Neural crest cell (in vitro differentiated cells): Measurements from ENCODE around the gene MAML3. TPM values are rescaled to one million over a fixed set of nuclear protein-coding genes. Genes with fewer than 3 reads are reported as not detected.

ENCODE experiments used
- DNase-seq: peaks from one replicate; pipeline ENCODE4 v3.0.0; 2021; ENCODE audit warnings: low read depth, mixed read lengths, low spot score
- H3K27ac Mint-ChIP-seq: one replicate; pipeline ENCODE4 v1.8.0; 2021; ENCODE audit warnings: mild to moderate bottlenecking, mixed read lengths; ENCODE audit not compliant: unreplicated experiment
- H3K27me3 Mint-ChIP-seq: 2 replicates; pipeline ENCODE4 v1.8.0; 2021; ENCODE audit warnings: low read depth, mild to moderate bottlenecking, mixed read lengths
- H3K36me3 Mint-ChIP-seq: 2 replicates; pipeline ENCODE4 v1.8.0; 2021; ENCODE audit warnings: low read depth, mild to moderate bottlenecking, mixed read lengths
- H3K4me1 Mint-ChIP-seq: 2 replicates; pipeline ENCODE4 v1.8.0; 2021; ENCODE audit warnings: mixed read lengths
- H3K4me3 Mint-ChIP-seq: one replicate; pipeline ENCODE4 v1.8.0; 2021; ENCODE audit warnings: mild to moderate bottlenecking, mixed read lengths
- H3K9me3 Mint-ChIP-seq: 2 replicates; pipeline ENCODE4 v1.8.0; 2021; ENCODE audit warnings: mixed read lengths
- CTCF ChIP-seq: fragments of 200-600 bp; sonication (generic); conservative IDR thresholded peaks from 2 replicates; pipeline ENCODE4 v1.5.0; 2021; ENCODE audit warnings: antibody characterized with exemption, mild to moderate bottlenecking
- total RNA-seq: library from RNA; stranded (reverse); gene quantifications from 2 replicates; pipeline ENCODE4 v1.2.1, GENCODE V29; 2021

Gene MAML3
- total RNA-seq, 1 donor from 2014 or later: 21.8 TPM

GRCh38 chr4:140151699-140152012 lies 2.3 kb downstream of the MAML3 start:
- no peak for TF ChIP-seq CTCF
- Mint-ChIP-seq H3K9me3 (no peaks in the 10 kb centered on the region), H3K4me3 (peak overlapping the region; percentile 100), H3K27me3 (peaks cover 2% of the 10 kb centered on the region), H3K4me1 (peaks cover 44% of the 10 kb centered on the region), H3K27ac (peak overlapping the region; percentile 27), H3K36me3 (no peaks in the 10 kb centered on the region)
- peak; percentile 69 for DNase-seq

DNA sequence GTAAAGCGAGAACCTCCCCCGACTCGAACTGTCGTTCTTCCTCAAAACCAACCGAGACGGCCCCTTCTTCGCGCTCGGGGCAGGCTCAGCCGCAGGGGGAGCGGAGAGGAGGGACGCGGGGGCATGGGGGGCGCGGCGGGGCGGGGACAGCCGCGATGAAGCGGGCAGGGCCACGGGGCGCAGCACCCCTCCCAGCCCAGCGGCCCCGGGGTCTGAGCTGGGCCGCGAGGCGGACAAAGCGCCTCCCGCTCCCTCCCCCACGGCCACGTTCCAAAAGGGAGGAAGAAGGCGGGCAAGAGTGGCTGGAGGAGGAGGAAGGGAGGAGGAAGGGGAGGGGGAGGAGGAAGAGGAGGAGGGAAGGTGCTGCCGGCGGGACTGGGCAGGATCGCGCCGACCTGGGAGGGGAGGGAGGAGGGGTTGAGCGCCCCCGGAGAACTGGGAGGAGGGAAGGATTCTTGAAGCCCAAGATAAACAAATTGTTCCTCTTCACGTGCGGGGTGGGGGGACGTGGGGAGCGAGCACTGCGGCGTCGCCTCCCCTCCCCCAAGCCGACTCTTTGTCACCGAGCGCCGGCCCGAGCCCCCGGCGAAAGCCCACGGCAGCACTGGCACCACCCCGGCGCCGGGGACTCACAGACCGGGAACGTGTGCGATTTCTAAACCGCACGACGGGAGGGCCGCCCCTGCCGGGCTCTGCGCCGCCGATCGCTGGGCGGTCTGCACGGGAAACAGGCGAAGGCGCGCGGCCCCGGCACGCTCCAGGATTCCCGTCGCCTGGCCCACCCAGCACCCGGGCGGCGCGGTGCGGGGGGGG lies 2.9 kb downstream of the MAML3 start:
- H3K36me3 Mint-ChIP-seq: no peaks in the 10 kb centered on the region
- H3K27me3 Mint-ChIP-seq: peaks cover 2% of the 10 kb centered on the region
- H3K4me1 Mint-ChIP-seq: peaks cover 41% of the 10 kb centered on the region
- peak; percentile 75 for DNase-seq
- no peaks in the 10 kb centered on the region for H3K9me3 Mint-ChIP-seq
- H3K27ac Mint-ChIP-seq: peak overlapping the region; percentile 97
- TF ChIP-seq CTCF: no peak
- peak overlapping the region; percentile 100 for H3K4me3 Mint-ChIP-seq

- Mint-ChIP-seq H3K4me3 (peak overlapping the region; percentile 99), H3K4me1 (peaks cover 41% of the 10 kb centered on the region), H3K9me3 (no peaks in the 10 kb centered on the region), H3K27ac (peak overlapping the region; percentile 97), H3K27me3 (peaks cover 2% of the 10 kb centered on the region), H3K36me3 (no peaks in the 10 kb centered on the region)
- no peak for DNase-seq
- no peak for TF ChIP-seq CTCF
These were observed 3.4 kb downstream of the MAML3 start for GRCh38 chr4:140150636-140150885.

DNA sequence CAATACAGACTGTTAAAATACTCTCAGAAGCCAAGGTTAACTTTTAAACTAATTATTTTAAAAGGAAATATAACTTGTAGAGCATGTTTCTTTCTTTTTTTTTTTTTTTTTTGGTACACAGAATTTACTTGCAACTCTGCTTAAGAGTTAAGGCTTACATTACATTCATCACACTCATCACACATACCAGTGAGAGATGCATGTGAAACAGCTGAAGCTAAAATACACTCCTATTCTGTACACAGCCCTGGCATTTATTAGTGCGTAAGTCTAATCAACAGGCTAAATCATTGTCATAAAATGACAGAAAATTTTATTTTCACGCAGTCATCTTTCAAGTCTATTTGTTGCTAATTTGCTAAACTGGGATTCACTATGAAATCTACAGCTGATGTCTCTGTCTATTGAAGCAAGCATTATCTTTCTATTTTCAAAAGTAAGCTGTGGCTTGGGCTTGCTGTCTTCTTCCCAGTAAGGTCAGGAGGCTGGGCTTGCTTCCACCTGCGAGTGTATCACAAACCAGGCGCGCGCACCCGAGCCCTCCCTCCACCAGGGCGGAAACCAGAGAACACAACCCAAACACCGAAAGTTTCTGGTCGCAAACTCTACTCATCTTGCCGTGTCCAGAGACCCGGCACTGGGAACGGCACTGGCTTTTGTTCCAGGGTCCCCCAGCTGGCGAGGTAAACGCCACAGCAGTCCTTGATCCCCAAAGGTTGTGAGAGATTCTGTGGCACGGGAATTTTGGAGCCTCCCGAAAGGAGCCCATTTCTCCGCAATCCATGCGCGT lies 3.9 kb downstream of the MAML3 start:
- TF ChIP-seq CTCF: peak; percentile 41
- Mint-ChIP-seq H3K27ac (peak overlapping the region; percentile 97), H3K4me3 (peak overlapping the region; percentile 99), H3K9me3 (no peaks in the 10 kb centered on the region), H3K36me3 (no peaks in the 10 kb centered on the region), H3K4me1 (peaks cover 44% of the 10 kb centered on the region), H3K27me3 (peaks cover 2% of the 10 kb centered on the region)
- DNase-seq: peak; percentile 36

DNA sequence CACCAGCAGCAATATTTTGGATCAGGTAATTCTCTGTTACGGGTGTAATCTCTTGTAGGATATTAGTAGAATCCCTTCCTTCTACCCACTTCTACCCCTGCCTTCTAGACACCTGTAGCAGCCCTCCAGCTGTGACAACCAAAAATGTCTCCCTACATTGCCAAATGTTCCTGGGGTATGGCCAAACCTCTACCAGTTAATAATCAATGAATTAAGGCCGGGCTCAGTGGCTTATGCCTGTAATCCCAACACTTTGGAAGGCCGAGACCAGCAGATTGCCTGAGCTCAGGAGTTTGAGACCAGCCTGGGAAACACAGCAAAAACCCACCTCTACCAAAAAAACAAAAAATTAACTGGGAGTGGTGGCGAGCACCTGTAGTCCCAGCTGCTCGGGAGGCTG lies 9.9 kb downstream of the MAML3 start:
- Mint-ChIP-seq H3K4me1 (peaks cover 29% of the 10 kb centered on the region), H3K4me3 (no peak overlapping the region), H3K9me3 (no peaks in the 10 kb centered on the region), H3K27me3 (no peaks in the 10 kb centered on the region), H3K36me3 (no peaks in the 10 kb centered on the region), H3K27ac (no peak overlapping the region)
- TF ChIP-seq CTCF: no peak
- DNase-seq: no peak
